GM23248 (cell line): Measurements from ENCODE around the gene KCNQ4. TPM values are rescaled to one million over a fixed set of nuclear protein-coding genes. Genes with fewer than 3 reads are reported as not detected.

Experiments used
- DNase-seq: peaks from one replicate; pipeline ENCODE4 v3.0.0-alpha.2; 2015
- H2AFZ ChIP-seq: fragments of 200-600 bp; sonication (generic); 2 replicates; pipeline ENCODE4 v1.6.1; 2016; ENCODE audit warnings: antibody characterized with exemption
- H3F3A ChIP-seq: fragments of 200-600 bp; sonication (generic); 2 replicates; pipeline ENCODE4 v1.6.1; 2016; ENCODE audit warnings: mild to moderate bottlenecking, antibody characterized with exemption, mixed run types; ENCODE audit not compliant: insufficient read depth
- H3K27ac ChIP-seq: fragments of 200-600 bp; sonication (generic); 2 replicates; pipeline ENCODE4 v1.5.1; 2016; ENCODE audit warnings: mild to moderate bottlenecking
- H3K27me3 ChIP-seq: fragments of 200-600 bp; sonication (generic); replicated peaks from 2 replicates; pipeline ENCODE4 v1.6.1; 2016; ENCODE audit warnings: mild to moderate bottlenecking; ENCODE audit not compliant: insufficient read depth
- H3K36me3 ChIP-seq: fragments of 200-600 bp; sonication (generic); 2 replicates; pipeline ENCODE4 v1.6.1; 2016; ENCODE audit warnings: low read depth, mild to moderate bottlenecking
- H3K4me1 ChIP-seq: fragments of 200-600 bp; sonication (generic); 2 replicates; pipeline ENCODE4 v1.6.1; 2016; ENCODE audit warnings: mild to moderate bottlenecking; ENCODE audit not compliant: insufficient read depth
- H3K4me2 ChIP-seq: fragments of 200-600 bp; sonication (generic); one replicate; pipeline ENCODE4 v1.6.1; 2016; ENCODE audit warnings: mild to moderate bottlenecking; ENCODE audit not compliant: unreplicated experiment
- H3K4me3 ChIP-seq: fragments of 200-600 bp; sonication (generic); 2 replicates; pipeline ENCODE4 v1.5.1; 2016; ENCODE audit warnings: mild to moderate bottlenecking
- H3K79me2 ChIP-seq: fragments of 200-600 bp; sonication (generic); 2 replicates; pipeline ENCODE4 v1.6.1; 2016; ENCODE audit warnings: mild to moderate bottlenecking; ENCODE audit not compliant: insufficient read depth
- H3K9ac ChIP-seq: fragments of 200-600 bp; sonication (generic); 2 replicates; pipeline ENCODE4 v1.6.1; 2016; ENCODE audit warnings: mild to moderate bottlenecking
- H3K9me2 ChIP-seq: fragments of 200-600 bp; sonication (generic); 2 replicates; pipeline ENCODE4 v1.6.1; 2016; ENCODE audit warnings: mixed run types, mild to moderate bottlenecking, moderate library complexity; ENCODE audit not compliant: insufficient read depth
- H3K9me3 ChIP-seq: fragments of 200-600 bp; sonication (generic); one replicate; pipeline ENCODE4 v1.6.1; 2017; ENCODE audit warnings: low read depth
- H4K20me1 ChIP-seq: fragments of 200-600 bp; sonication (generic); 2 replicates; pipeline ENCODE4 v1.6.0; 2016; ENCODE audit not compliant: insufficient read depth
- EZH2 ChIP-seq: fragments of 200-600 bp; sonication (generic); IDR thresholded peaks from 2 replicates; pipeline ENCODE4 v1.6.1; 2018; ENCODE audit warnings: antibody characterized with exemption, mild to moderate bottlenecking; ENCODE audit not compliant: insufficient read depth, poor library complexity, severe bottlenecking
- EZH2phosphoT487 ChIP-seq: fragments of 200-600 bp; sonication (generic); IDR thresholded peaks from 2 replicates; pipeline ENCODE4 v1.6.1; 2018; ENCODE audit warnings: antibody characterized with exemption, moderate library complexity, mild to moderate bottlenecking, low read depth; ENCODE audit not compliant: insufficient read depth
- WGBS, 2 experiments: methylation state at CpG; one replicate each; pipeline ENCODE4 v1.1.6; 2015 to 2017; ENCODE audit warnings: low lambda C conversion rate in 2 of 2, low coverage in 1 of 2; ENCODE audit errors: missing lambda C conversion rate in 2 of 2; 5-methylcytosine and 5-hydroxymethylcytosine counted together
- in situ Hi-C: fragments of 300-500 bp; cut with MboI; formaldehyde crosslinking; loops from 2 replicates; pipeline ENCODE4 v1.15.0; 2020
- polyA plus RNA-seq: library from polyadenylated mRNA; unstranded; fragments of >200 nt; fragmentation: Nextera tagmentation; extraction: Ambion mirVana; gene quantifications from 2 replicates; pipeline ENCODE4 v1.2.1, GENCODE V29; 2016
- total RNA-seq: library from RNA; depleted of rRNA; stranded (reverse); fragments of >200 nt; shearing (Covaris generic); gene quantifications from 2 replicates; pipeline ENCODE4 v1.2.3, GENCODE V29; 2014

Gene KCNQ4
- total and polyA plus RNA-seq, 2 experiments from 2014 or later, result not detected

GRCh38 chr1:40784141-40784770 is 669 bp downstream of the KCNQ4 start:
- peak; percentile 18 for DNase-seq
- Histone ChIP-seq H3K79me2 (no peaks in the 10 kb centered on the region), H3K4me1 (no peaks in the 10 kb centered on the region), H4K20me1 (no peaks in the 10 kb centered on the region), H3K9me3 (no peaks in the 10 kb centered on the region), H3F3A (no peaks in the 10 kb centered on the region), H3K4me2 (no peak overlapping the region), H3K4me3 (peak overlapping the region; percentile 29; the same call in 1 of the 2 replicates), H3K9me2 (no peaks in the 10 kb centered on the region), H3K27me3 (peaks cover 18% of the 10 kb centered on the region), H2AFZ (no peak overlapping the region), H3K9ac (no peak overlapping the region), H3K36me3 (no peaks in the 10 kb centered on the region), H3K27ac (no peak overlapping the region)
- TF ChIP-seq EZH2phosphoT487, result no peak
- peak; percentile 74 for TF ChIP-seq EZH2
- 33 to 65% methylated on average over 17 to 49 of the region's 63 CpGs for WGBS, 2 experiments
- in situ Hi-C loops, result no loop called here

GRCh38 chr1:40784771-40785151 is 1.2 kb downstream of the KCNQ4 start:
- no peak for DNase-seq
- no peak overlapping the region for H3K4me3 ChIP-seq
- no peaks in the 10 kb centered on the region for H3K4me1 ChIP-seq
- H3K4me2 ChIP-seq, result no peak overlapping the region
- H3K27me3 ChIP-seq, result peaks cover 18% of the 10 kb centered on the region
- no peaks in the 10 kb centered on the region for H4K20me1 ChIP-seq
- no peak overlapping the region for H2AFZ ChIP-seq
- H3K9ac ChIP-seq, result no peak overlapping the region
- 85 to 87% methylated on average over 10 of the region's 10 CpGs for WGBS, 2 experiments
- in situ Hi-C loops, result no loop called here
- no peak for TF ChIP-seq EZH2phosphoT487
- TF ChIP-seq EZH2, result peak; percentile 18
- no peaks in the 10 kb centered on the region for H3K79me2 ChIP-seq
- no peaks in the 10 kb centered on the region for H3K9me3 ChIP-seq
- no peaks in the 10 kb centered on the region for H3K36me3 ChIP-seq
- no peaks in the 10 kb centered on the region for H3F3A ChIP-seq
- H3K27ac ChIP-seq, result no peak overlapping the region
- H3K9me2 ChIP-seq, result no peaks in the 10 kb centered on the region

GRCh38 chr1:40785446-40785845 is 1.9 kb downstream of the KCNQ4 start:
- Histone ChIP-seq H3K4me1 (no peaks in the 10 kb centered on the region), H3K4me3 (no peak overlapping the region), H3K4me2 (no peak overlapping the region), H3K9me3 (no peaks in the 10 kb centered on the region), H3K79me2 (no peaks in the 10 kb centered on the region), H3K27ac (no peak overlapping the region), H3K9ac (no peak overlapping the region), H2AFZ (no peak overlapping the region), H3K27me3 (peaks cover 18% of the 10 kb centered on the region), H4K20me1 (no peaks in the 10 kb centered on the region), H3F3A (no peaks in the 10 kb centered on the region), H3K36me3 (no peaks in the 10 kb centered on the region), H3K9me2 (no peaks in the 10 kb centered on the region)
- TF ChIP-seq EZH2phosphoT487 (no peak), EZH2 (no peak)
- DNase-seq, result no peak
- in situ Hi-C loops, result no loop called here
- 89 to 94% methylated on average over 7 of the region's 7 CpGs for WGBS, 2 experiments

- Histone ChIP-seq H3K4me1 (no peaks in the 10 kb centered on the region), H3F3A (no peaks in the 10 kb centered on the region), H3K4me2 (no peak overlapping the region), H3K27me3 (peaks cover 18% of the 10 kb centered on the region), H3K9me2 (no peaks in the 10 kb centered on the region), H3K4me3 (no peak overlapping the region), H2AFZ (no peak overlapping the region), H3K36me3 (no peaks in the 10 kb centered on the region), H3K9me3 (no peaks in the 10 kb centered on the region), H3K27ac (no peak overlapping the region), H4K20me1 (no peaks in the 10 kb centered on the region), H3K9ac (no peak overlapping the region), H3K79me2 (no peaks in the 10 kb centered on the region)
- in situ Hi-C loops, result no loop called here
- WGBS, 2 experiments, result 83 to 85% methylated on average over 8 to 9 of the region's 9 CpGs
- TF ChIP-seq EZH2phosphoT487 (no peak), EZH2 (no peak)
- DNase-seq, result no peak
Measured at GRCh38 chr1:40786171-40786994, 2.8 kb downstream of the KCNQ4 start.
